Measurements from ENCODE around the gene AGPAT3. TPM values are rescaled to one million over a fixed set of nuclear protein-coding genes. Genes with fewer than 3 reads are reported as not detected.

Gene AGPAT3
- total and polyA plus RNA-seq, 10 of the 15 experiments (the other 5 are each of a cell fraction or from before 2014, with no cell fraction given): 1.2 to 110 (median 30.8) TPM

Small RNAs within 50 kb of the gene (small RNA-seq; reads per million reads assigned to genes)
- gene RNU6-1150P (not detected), gene RNU6-859P (not detected)

Other genes starting within 250 kb of the AGPAT3 start
- 0.33 and 0.45 TPM in 2 replicates for gene HSF2BP, start 205.7 kb upstream of the AGPAT3 start, total RNA-seq (2014; rRNA removed)
- gene HSF2BP, start 205.7 kb upstream of the AGPAT3 start, total RNA-seq (2014; rRNA removed; fragmentation: Illumina TruSeq; extraction: Trizol): 0.32 and 0.45 TPM in 2 replicates
- 0.38 and 0.48 TPM in 2 replicates for gene HSF2BP, start 205.7 kb upstream of the AGPAT3 start, total RNA-seq (2021)
- gene HSF2BP, start 205.7 kb upstream of the AGPAT3 start, polyA plus RNA-seq (2011; rRNA removed): 0.20 and 0.26 TPM in 2 replicates
- 0.21 TPM in 1 of 2 replicates, not detected in the other for gene HSF2BP, start 205.7 kb upstream of the AGPAT3 start, polyA plus RNA-seq (2014; fragmentation: Illumina TruSeq; extraction: Trizol)
- under 1 TPM; 0.07 to 0.19 TPM for gene HSF2BP, start 205.7 kb upstream of the AGPAT3 start, polyA plus RNA-seq (2014; fragmentation: Nextera tagmentation; extraction: Ambion mirVana)
- 0.53 and 0.81 TPM in 2 replicates for gene HSF2BP, start 205.7 kb upstream of the AGPAT3 start, polyA plus RNA-seq (2014; rRNA removed)
- under 1 TPM; 0.32 to 0.53 TPM for gene HSF2BP, start 205.7 kb upstream of the AGPAT3 start, polyA plus RNA-seq (2016; fragmentation: Nextera tagmentation; extraction: Ambion mirVana)
- 38.1 and 41.9 TPM in 2 replicates for gene RRP1B, start 205.7 kb upstream of the AGPAT3 start, total RNA-seq (2014; rRNA removed)
- gene RRP1B, start 205.7 kb upstream of the AGPAT3 start, total RNA-seq (2014; rRNA removed; fragmentation: Illumina TruSeq; extraction: Trizol): 32.5 and 36.3 TPM in 2 replicates
- 52.8 and 57.4 TPM in 2 replicates for gene RRP1B, start 205.7 kb upstream of the AGPAT3 start, total RNA-seq (2021)
- 15.7 and 19.3 TPM in 2 replicates for gene RRP1B, start 205.7 kb upstream of the AGPAT3 start, polyA plus RNA-seq (2011; rRNA removed)
- gene RRP1B, start 205.7 kb upstream of the AGPAT3 start, polyA plus RNA-seq (2014; fragmentation: Illumina TruSeq; extraction: Trizol): 35.7 and 39.9 TPM in 2 replicates
- 1 to 10 TPM; 8.1 to 9.7 TPM for gene RRP1B, start 205.7 kb upstream of the AGPAT3 start, polyA plus RNA-seq (2014; fragmentation: Nextera tagmentation; extraction: Ambion mirVana)
- 33.7 and 35.0 TPM in 2 replicates for gene RRP1B, start 205.7 kb upstream of the AGPAT3 start, polyA plus RNA-seq (2014; rRNA removed)
- gene RRP1B, start 205.7 kb upstream of the AGPAT3 start, polyA plus RNA-seq (2016; fragmentation: Nextera tagmentation; extraction: Ambion mirVana): 10 to 100 TPM; 45.0 to 47.0 TPM
- 45.0 and 59.7 TPM in 2 replicates for gene PDXK, start 146.1 kb upstream of the AGPAT3 start, total RNA-seq (2014; rRNA removed)
- gene PDXK, start 146.1 kb upstream of the AGPAT3 start, total RNA-seq (2014; rRNA removed; fragmentation: Illumina TruSeq; extraction: Trizol): 41.3 and 45.8 TPM in 2 replicates
- gene PDXK, start 146.1 kb upstream of the AGPAT3 start, total RNA-seq (2021): 107 and 111 TPM in 2 replicates
- 103 and 141 TPM in 2 replicates for gene PDXK, start 146.1 kb upstream of the AGPAT3 start, polyA plus RNA-seq (2011; rRNA removed)
- 24.3 and 53.1 TPM in 2 replicates for gene PDXK, start 146.1 kb upstream of the AGPAT3 start, polyA plus RNA-seq (2014; fragmentation: Illumina TruSeq; extraction: Trizol)
- 10 to 100 TPM in 1 of 2 experiments, 1 to 10 TPM in 1; 3.7 to 11.4 TPM for gene PDXK, start 146.1 kb upstream of the AGPAT3 start, polyA plus RNA-seq (2014; fragmentation: Nextera tagmentation; extraction: Ambion mirVana)
- 66.9 and 83.4 TPM in 2 replicates for gene PDXK, start 146.1 kb upstream of the AGPAT3 start, polyA plus RNA-seq (2014; rRNA removed)
- gene PDXK, start 146.1 kb upstream of the AGPAT3 start, polyA plus RNA-seq (2016; fragmentation: Nextera tagmentation; extraction: Ambion mirVana): 10 to 100 TPM; 82.1 to 96.8 TPM
- gene CSTB, start 88.9 kb upstream of the AGPAT3 start, total RNA-seq (2014; rRNA removed): 18.6 and 25.9 TPM in 2 replicates
- 20.4 and 20.6 TPM in 2 replicates for gene CSTB, start 88.9 kb upstream of the AGPAT3 start, total RNA-seq (2014; rRNA removed; fragmentation: Illumina TruSeq; extraction: Trizol)
- 38.3 and 39.5 TPM in 2 replicates for gene CSTB, start 88.9 kb upstream of the AGPAT3 start, total RNA-seq (2021)
- gene CSTB, start 88.9 kb upstream of the AGPAT3 start, polyA plus RNA-seq (2011; rRNA removed): 43.3 and 45.6 TPM in 2 replicates
- 30.1 and 53.5 TPM in 2 replicates for gene CSTB, start 88.9 kb upstream of the AGPAT3 start, polyA plus RNA-seq (2014; fragmentation: Illumina TruSeq; extraction: Trizol)
- 10 to 100 TPM; 12.5 to 20.2 TPM for gene CSTB, start 88.9 kb upstream of the AGPAT3 start, polyA plus RNA-seq (2014; fragmentation: Nextera tagmentation; extraction: Ambion mirVana)
- 51.8 and 68.2 TPM in 2 replicates for gene CSTB, start 88.9 kb upstream of the AGPAT3 start, polyA plus RNA-seq (2014; rRNA removed)
- 10 to 100 TPM; 82.3 to 82.7 TPM for gene CSTB, start 88.9 kb upstream of the AGPAT3 start, polyA plus RNA-seq (2016; fragmentation: Nextera tagmentation; extraction: Ambion mirVana)
- 32.5 and 40.9 TPM in 2 replicates for gene RRP1, start 75.6 kb upstream of the AGPAT3 start, total RNA-seq (2014; rRNA removed)
- gene RRP1, start 75.6 kb upstream of the AGPAT3 start, total RNA-seq (2014; rRNA removed; fragmentation: Illumina TruSeq; extraction: Trizol): 22.3 and 23.8 TPM in 2 replicates
- 58.7 and 65.3 TPM in 2 replicates for gene RRP1, start 75.6 kb upstream of the AGPAT3 start, total RNA-seq (2021)
- gene RRP1, start 75.6 kb upstream of the AGPAT3 start, polyA plus RNA-seq (2011; rRNA removed): 21.8 and 26.0 TPM in 2 replicates
- gene RRP1, start 75.6 kb upstream of the AGPAT3 start, polyA plus RNA-seq (2014; fragmentation: Illumina TruSeq; extraction: Trizol): 27.4 and 48.9 TPM in 2 replicates
- 1 to 10 TPM in 1 of 2 experiments, under 1 TPM in 1; 0.34 to 4.3 TPM for gene RRP1, start 75.6 kb upstream of the AGPAT3 start, polyA plus RNA-seq (2014; fragmentation: Nextera tagmentation; extraction: Ambion mirVana)
- 29.3 and 33.8 TPM in 2 replicates for gene RRP1, start 75.6 kb upstream of the AGPAT3 start, polyA plus RNA-seq (2014; rRNA removed)
- gene RRP1, start 75.6 kb upstream of the AGPAT3 start, polyA plus RNA-seq (2016; fragmentation: Nextera tagmentation; extraction: Ambion mirVana): 10 to 100 TPM; 56.1 to 70.8 TPM
- gene TRAPPC10, start 147.1 kb downstream of the AGPAT3 start, total RNA-seq (2014; rRNA removed): 31.0 and 40.9 TPM in 2 replicates
- 27.5 and 28.9 TPM in 2 replicates for gene TRAPPC10, start 147.1 kb downstream of the AGPAT3 start, total RNA-seq (2014; rRNA removed; fragmentation: Illumina TruSeq; extraction: Trizol)
- 34.4 and 39.6 TPM in 2 replicates for gene TRAPPC10, start 147.1 kb downstream of the AGPAT3 start, total RNA-seq (2021)
- gene TRAPPC10, start 147.1 kb downstream of the AGPAT3 start, polyA plus RNA-seq (2011; rRNA removed): 24.5 and 38.7 TPM in 2 replicates
- 33.9 and 34.8 TPM in 2 replicates for gene TRAPPC10, start 147.1 kb downstream of the AGPAT3 start, polyA plus RNA-seq (2014; fragmentation: Illumina TruSeq; extraction: Trizol)
- 1 to 10 TPM; 1.1 to 2.5 TPM for gene TRAPPC10, start 147.1 kb downstream of the AGPAT3 start, polyA plus RNA-seq (2014; fragmentation: Nextera tagmentation; extraction: Ambion mirVana)
- gene TRAPPC10, start 147.1 kb downstream of the AGPAT3 start, polyA plus RNA-seq (2014; rRNA removed): 27.5 and 28.4 TPM in 2 replicates
- gene TRAPPC10, start 147.1 kb downstream of the AGPAT3 start, polyA plus RNA-seq (2016; fragmentation: Nextera tagmentation; extraction: Ambion mirVana): 10 to 100 TPM in 1 of 2 experiments, 1 to 10 TPM in 1; 5.9 to 14.3 TPM
- gene PWP2, start 242.2 kb downstream of the AGPAT3 start, total RNA-seq (2014; rRNA removed): 8.6 and 9.4 TPM in 2 replicates
- gene PWP2, start 242.2 kb downstream of the AGPAT3 start, total RNA-seq (2014; rRNA removed; fragmentation: Illumina TruSeq; extraction: Trizol): 0.72 and 1.2 TPM in 2 replicates
- 2.5 and 2.8 TPM in 2 replicates for gene PWP2, start 242.2 kb downstream of the AGPAT3 start, total RNA-seq (2021)
- 2.6 and 5.2 TPM in 2 replicates for gene PWP2, start 242.2 kb downstream of the AGPAT3 start, polyA plus RNA-seq (2011; rRNA removed)
- 2.1 TPM in 2 replicates for gene PWP2, start 242.2 kb downstream of the AGPAT3 start, polyA plus RNA-seq (2014; fragmentation: Illumina TruSeq; extraction: Trizol)
- under 1 TPM; 0.03 to 0.09 TPM for gene PWP2, start 242.2 kb downstream of the AGPAT3 start, polyA plus RNA-seq (2014; fragmentation: Nextera tagmentation; extraction: Ambion mirVana)
- gene PWP2, start 242.2 kb downstream of the AGPAT3 start, polyA plus RNA-seq (2014; rRNA removed): 4.2 and 5.5 TPM in 2 replicates
- 1 to 10 TPM; 1.8 to 1.9 TPM for gene PWP2, start 242.2 kb downstream of the AGPAT3 start, polyA plus RNA-seq (2016; fragmentation: Nextera tagmentation; extraction: Ambion mirVana)